Esophagus squamous epithelium (tissue), 4 donors: ENCODE results near the gene GBGT1.

Source experiments
- POLR2A ChIP-seq, 4 donors: fragments of 450-650 bp; IDR thresholded peaks; one replicate each; pipeline ENCODE4 v1.6.1; 2017; ENCODE audit warnings: antibody characterized with exemption in 4 of 4, mild to moderate bottlenecking in 4 of 4, moderate library complexity in 3 of 4
- TF ChIP-seq, protein P1 (sequence below), 6 experiments: fragments of 450-650 bp in 4 of 6; fragments of 200-600 bp in 2 of 6; sonication (generic) in 2 of 6; IDR thresholded peaks; one replicate each; pipeline ENCODE4 v1.5.1; 2016 to 2019; ENCODE audit warnings: antibody characterized with exemption in 6 of 6, mild to moderate bottlenecking in 4 of 6, moderate library complexity in 4 of 6

DNA sequence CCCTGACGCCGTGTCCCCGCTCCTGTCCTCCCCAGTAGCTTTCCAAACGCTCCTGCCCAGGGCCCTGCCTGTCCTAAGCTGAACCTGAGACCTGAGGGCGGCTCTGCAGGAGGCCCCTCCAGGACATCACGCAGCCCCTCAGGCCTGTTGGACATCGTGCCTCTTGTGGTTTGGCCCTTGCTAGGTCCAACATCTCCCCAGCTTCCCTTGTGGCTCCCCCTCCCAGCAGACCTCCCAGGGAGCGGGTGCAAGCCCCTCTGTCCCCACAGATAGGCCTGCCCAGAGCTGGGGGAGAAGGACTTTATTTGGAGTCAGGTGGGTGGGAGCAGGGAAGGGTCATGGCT is 41.3 kb upstream of the GBGT1 start:
- TF ChIP-seq, protein P1, sequence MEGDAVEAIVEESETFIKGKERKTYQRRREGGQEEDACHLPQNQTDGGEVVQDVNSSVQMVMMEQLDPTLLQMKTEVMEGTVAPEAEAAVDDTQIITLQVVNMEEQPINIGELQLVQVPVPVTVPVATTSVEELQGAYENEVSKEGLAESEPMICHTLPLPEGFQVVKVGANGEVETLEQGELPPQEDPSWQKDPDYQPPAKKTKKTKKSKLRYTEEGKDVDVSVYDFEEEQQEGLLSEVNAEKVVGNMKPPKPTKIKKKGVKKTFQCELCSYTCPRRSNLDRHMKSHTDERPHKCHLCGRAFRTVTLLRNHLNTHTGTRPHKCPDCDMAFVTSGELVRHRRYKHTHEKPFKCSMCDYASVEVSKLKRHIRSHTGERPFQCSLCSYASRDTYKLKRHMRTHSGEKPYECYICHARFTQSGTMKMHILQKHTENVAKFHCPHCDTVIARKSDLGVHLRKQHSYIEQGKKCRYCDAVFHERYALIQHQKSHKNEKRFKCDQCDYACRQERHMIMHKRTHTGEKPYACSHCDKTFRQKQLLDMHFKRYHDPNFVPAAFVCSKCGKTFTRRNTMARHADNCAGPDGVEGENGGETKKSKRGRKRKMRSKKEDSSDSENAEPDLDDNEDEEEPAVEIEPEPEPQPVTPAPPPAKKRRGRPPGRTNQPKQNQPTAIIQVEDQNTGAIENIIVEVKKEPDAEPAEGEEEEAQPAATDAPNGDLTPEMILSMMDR (IDR thresholded peaks at IDR 0.05) = no peak
- TF ChIP-seq POLR2A (IDR thresholded peaks at IDR 0.05) = no peak
